ENCODE data around the gene DTWD1. TPM values are rescaled to one million over a fixed set of nuclear protein-coding genes. Genes with fewer than 3 reads are reported as not detected.

DTWD1 gene
- total RNA-seq, 1 experiment from 2014 or later = 24.5 TPM

GRCh38 chr15:49604625-49605409, 16.0 kb upstream of the DTWD1 start:
- no peak overlapping the region for H3K27ac ChIP-seq
- no peaks in the 10 kb centered on the region for H3K79me2 ChIP-seq (ENCODE audit: low read depth)
- H3K27me3 ChIP-seq (ENCODE audit: insufficient read depth, low read depth) = no peaks in the 10 kb centered on the region
- intact Hi-C loops (cut with micrococcal nuclease; ENCODE audit: unreplicated experiment) = no loop called here
- TF ChIP-seq EZH2 (IDR thresholded peaks at IDR 0.05; ENCODE audit: low read depth) = no peak
- TF ChIP-seq, protein P1, sequence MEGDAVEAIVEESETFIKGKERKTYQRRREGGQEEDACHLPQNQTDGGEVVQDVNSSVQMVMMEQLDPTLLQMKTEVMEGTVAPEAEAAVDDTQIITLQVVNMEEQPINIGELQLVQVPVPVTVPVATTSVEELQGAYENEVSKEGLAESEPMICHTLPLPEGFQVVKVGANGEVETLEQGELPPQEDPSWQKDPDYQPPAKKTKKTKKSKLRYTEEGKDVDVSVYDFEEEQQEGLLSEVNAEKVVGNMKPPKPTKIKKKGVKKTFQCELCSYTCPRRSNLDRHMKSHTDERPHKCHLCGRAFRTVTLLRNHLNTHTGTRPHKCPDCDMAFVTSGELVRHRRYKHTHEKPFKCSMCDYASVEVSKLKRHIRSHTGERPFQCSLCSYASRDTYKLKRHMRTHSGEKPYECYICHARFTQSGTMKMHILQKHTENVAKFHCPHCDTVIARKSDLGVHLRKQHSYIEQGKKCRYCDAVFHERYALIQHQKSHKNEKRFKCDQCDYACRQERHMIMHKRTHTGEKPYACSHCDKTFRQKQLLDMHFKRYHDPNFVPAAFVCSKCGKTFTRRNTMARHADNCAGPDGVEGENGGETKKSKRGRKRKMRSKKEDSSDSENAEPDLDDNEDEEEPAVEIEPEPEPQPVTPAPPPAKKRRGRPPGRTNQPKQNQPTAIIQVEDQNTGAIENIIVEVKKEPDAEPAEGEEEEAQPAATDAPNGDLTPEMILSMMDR (conservative IDR thresholded peaks at IDR 0.05) = no peak
- H3K9me2 ChIP-seq (ENCODE audit: insufficient read depth) = no peaks in the 10 kb centered on the region
- H3K36me3 ChIP-seq (ENCODE audit: low read depth) = no peaks in the 10 kb centered on the region
- no peak overlapping the region for H3K4me3 ChIP-seq
- H3K9me3 ChIP-seq (ENCODE audit: insufficient read depth, low read depth) = no peaks in the 10 kb centered on the region; the same call in 1 of the 2 replicates
- H2AFZ ChIP-seq = no peak overlapping the region
- no peaks in the 10 kb centered on the region for H3K4me1 ChIP-seq (replicated peaks; ENCODE audit: insufficient read depth)
- no peaks in the 10 kb centered on the region for H4K20me1 ChIP-seq (ENCODE audit: insufficient read depth)
- H3K4me2 ChIP-seq = no peak overlapping the region
- H3F3A ChIP-seq (ENCODE audit: insufficient read depth, low read depth) = no peaks in the 10 kb centered on the region
- no TSS peak for BruUV-seq (replicated peaks)
- ChIA-PET CTCF (no interaction called here), POLR2A (ENCODE audit: unreplicated experiment) (no interaction called here)
- no peak for DNase-seq

- H3K4me3 ChIP-seq = no peak overlapping the region
- DNase-seq = no peak
- no peaks in the 10 kb centered on the region for H3K79me2 ChIP-seq (ENCODE audit: low read depth)
- CTCF ChIA-PET = no interaction called here
- intact Hi-C loops (cut with micrococcal nuclease; ENCODE audit: unreplicated experiment) = no loop called here
- no peaks in the 10 kb centered on the region; the same call in 1 of the 2 replicates for H3K9me3 ChIP-seq (ENCODE audit: insufficient read depth, low read depth)
- no peaks in the 10 kb centered on the region for H4K20me1 ChIP-seq (ENCODE audit: insufficient read depth)
- H3K27me3 ChIP-seq (ENCODE audit: insufficient read depth, low read depth) = no peaks in the 10 kb centered on the region
- H3K36me3 ChIP-seq (ENCODE audit: low read depth) = no peaks in the 10 kb centered on the region
- POLR2A ChIA-PET (ENCODE audit: unreplicated experiment) = no interaction called here
- H3F3A ChIP-seq (ENCODE audit: insufficient read depth, low read depth) = no peaks in the 10 kb centered on the region
- H3K27ac ChIP-seq = no peak overlapping the region
- no peak overlapping the region for H2AFZ ChIP-seq
- H3K4me1 ChIP-seq (replicated peaks; ENCODE audit: insufficient read depth) = no peaks in the 10 kb centered on the region
- no peaks in the 10 kb centered on the region for H3K9me2 ChIP-seq (ENCODE audit: insufficient read depth)
- BruUV-seq (replicated peaks) = no TSS peak
- H3K4me2 ChIP-seq = no peak overlapping the region
- TF ChIP-seq, protein P1 (conservative IDR thresholded peaks at IDR 0.05) = no peak
- no peak for TF ChIP-seq EZH2 (IDR thresholded peaks at IDR 0.05; ENCODE audit: low read depth)
Observed at GRCh38 chr15:49605588-49605987, 15.3 kb upstream of the DTWD1 start.

DNA sequence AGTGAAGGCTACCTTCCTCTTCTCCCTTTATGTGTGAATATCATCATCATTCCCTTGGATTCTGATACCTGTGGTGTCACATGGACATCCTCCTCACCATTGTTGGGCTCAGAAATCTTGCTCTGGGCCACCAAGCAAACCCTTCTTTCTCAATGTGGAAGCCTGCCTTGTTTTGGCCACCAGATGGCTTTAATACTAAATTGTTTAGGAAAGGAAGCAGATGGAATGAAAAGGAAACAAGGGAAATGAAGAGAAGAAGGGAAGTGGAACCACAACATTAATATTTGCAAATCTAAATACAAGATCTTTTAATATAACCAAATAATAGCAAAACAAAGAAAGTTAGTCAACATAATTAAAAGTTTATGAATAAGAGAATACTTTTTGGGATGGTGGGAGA, 14.3 kb upstream of the DTWD1 start:
- no peak overlapping the region for H3K4me2 ChIP-seq
- no peaks in the 10 kb centered on the region for H3K9me2 ChIP-seq (ENCODE audit: insufficient read depth)
- CTCF ChIA-PET = no interaction called here
- no peak for TF ChIP-seq EZH2 (IDR thresholded peaks at IDR 0.05; ENCODE audit: low read depth)
- TF ChIP-seq, protein P1 (conservative IDR thresholded peaks at IDR 0.05) = no peak
- no peak for DNase-seq
- H3K79me2 ChIP-seq (ENCODE audit: low read depth) = no peaks in the 10 kb centered on the region
- H3K27ac ChIP-seq = no peak overlapping the region
- no peaks in the 10 kb centered on the region for H4K20me1 ChIP-seq (ENCODE audit: insufficient read depth)
- intact Hi-C loops (cut with micrococcal nuclease; ENCODE audit: unreplicated experiment) = no loop called here
- no peaks in the 10 kb centered on the region for H3F3A ChIP-seq (ENCODE audit: insufficient read depth, low read depth)
- H3K4me1 ChIP-seq (replicated peaks; ENCODE audit: insufficient read depth) = no peaks in the 10 kb centered on the region
- BruUV-seq (replicated peaks) = no TSS peak
- no peak overlapping the region for H2AFZ ChIP-seq
- H3K36me3 ChIP-seq (ENCODE audit: low read depth) = no peaks in the 10 kb centered on the region
- H3K27me3 ChIP-seq (ENCODE audit: insufficient read depth, low read depth) = no peaks in the 10 kb centered on the region
- H3K4me3 ChIP-seq = no peak overlapping the region
- POLR2A ChIA-PET (ENCODE audit: unreplicated experiment) = no interaction called here
- no peaks in the 10 kb centered on the region for H3K9me3 ChIP-seq (ENCODE audit: insufficient read depth, low read depth)
